K562 (cell line): ENCODE results near the gene ST7.

Experiments
- CTCF ChIP-seq, 3 experiments: IDR thresholded peaks in 2 of 3; conservative IDR thresholded peaks in 1 of 3; 2 replicates each; pipeline ENCODE4 v1.5.1; 2011 to 2012; ENCODE audit warnings: low read length in 3 of 3, mild to moderate bottlenecking in 3 of 3, control low read depth in 2 of 3, improper control_type of control experiment in 1 of 3, inconsistent platforms in 1 of 3, low read depth in 1 of 3, mixed read lengths in 1 of 3, moderate library complexity in 1 of 3; ENCODE audit not compliant: insufficient read depth in 2 of 3
- EZH2 ChIP-seq: IDR thresholded peaks from 2 replicates; pipeline ENCODE4 v1.6.1; 2012; ENCODE audit warnings: low read depth, mild to moderate bottlenecking, inconsistent platforms, low read length, borderline replicate concordance
- MEIS2 ChIP-seq: fragments of 450-650 bp; IDR thresholded peaks from 2 replicates; pipeline ENCODE4 v1.6.1; 2014; ENCODE audit warnings: mild to moderate bottlenecking; ENCODE audit not compliant: partially characterized antibody
- MYC ChIP-seq, 2 experiments: fragments of 250-450 bp in 1 of 2; sonication (Bioruptor Pico) in 1 of 2; IDR thresholded peaks; 2 replicates each; pipeline versions ENCODE4 v1.5.1 to v1.6.1; 2012 to 2021; ENCODE audit warnings: low read depth in 2 of 2, borderline replicate concordance in 1 of 2, improper control_type of control experiment in 1 of 2, low read length in 1 of 2, mild to moderate bottlenecking in 1 of 2, moderate library complexity in 1 of 2
- NCOA1 ChIP-seq: fragments of 450-650 bp; IDR thresholded peaks from 2 replicates; pipeline ENCODE4 v1.6.1; 2016; ENCODE audit warnings: low read depth
- RCOR1 ChIP-seq, 2 experiments: IDR thresholded peaks; 2 replicates each; pipeline ENCODE4 v1.6.1; 2012; ENCODE audit warnings: low read depth in 2 of 2, low read length in 2 of 2, borderline replicate concordance in 1 of 2, improper control_type of control experiment in 1 of 2
- ZBTB43 ChIP-seq: sonication (generic); formaldehyde crosslinking; IDR thresholded peaks from 2 replicates; pipeline ENCODE4 v1.8.0; 2023; ENCODE audit warnings: mild to moderate bottlenecking, missing genetic modification reagents
- ZFX ChIP-seq: sonication (generic); formaldehyde crosslinking; IDR thresholded peaks from 2 replicates; pipeline ENCODE4 v1.8.0; 2022; ENCODE audit warnings: mild to moderate bottlenecking, missing genetic modification reagents, moderate library complexity
- ZNF274 ChIP-seq: IDR thresholded peaks from 2 replicates; pipeline ENCODE4 v1.6.1; 2011; ENCODE audit warnings: low read depth, mild to moderate bottlenecking, low read length, moderate library complexity, borderline replicate concordance
- ZNF780A ChIP-seq: fragments of 250-450 bp; sonication (Bioruptor Pico); IDR thresholded peaks from 2 replicates; pipeline ENCODE4 v1.5.0; 2021; ENCODE audit warnings: mild to moderate bottlenecking
- TF ChIP-seq, protein P1 (sequence below): fragments of 150-350 bp; conservative IDR thresholded peaks from 2 replicates; pipeline ENCODE4 v1.6.1; 2014; ENCODE audit warnings: low read length

DNA sequence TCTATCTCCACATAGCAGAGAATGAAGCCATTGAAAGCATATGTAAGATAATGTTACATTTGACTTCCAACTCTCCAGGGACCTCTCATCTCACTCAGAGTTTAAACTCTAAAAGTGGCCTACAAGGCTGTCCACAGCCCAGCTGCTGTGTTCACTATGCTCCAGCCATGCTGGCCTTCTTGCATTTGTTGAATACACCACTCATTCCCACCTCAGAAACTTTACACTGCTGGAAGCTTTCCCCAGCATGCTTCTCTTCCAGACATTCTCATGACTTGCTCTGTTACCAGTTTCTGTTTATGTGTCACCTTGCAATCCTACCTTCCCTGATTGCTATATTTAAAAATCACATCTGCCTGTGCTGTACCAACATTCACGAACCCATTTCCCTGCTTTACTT lies 202.4 kb downstream of the ST7 start:
- TF ChIP-seq MEIS2 (no peak), RCOR1 (IDR thresholded peaks at IDR 0.05; ENCODE audit: borderline replicate concordance in 1 of 2, low read depth in 2 of 2, low read length in 2 of 2) (no peak), ZFX (CRISPR knock-in tag) (no peak), NCOA1 (no peak), ZNF780A (no peak), ZBTB43 (no peak), CTCF (IDR thresholded peaks at IDR 0.05 in 2 of 3, conservative IDR thresholded peaks at IDR 0.05 in 1 of 3; ENCODE audit: insufficient read depth in 2 of 3, low read depth in 1 of 3, low read length in 3 of 3) (no peak), EZH2 (no peak), MYC (IDR thresholded peaks at IDR 0.05; ENCODE audit: low read depth, low read length) (no peak), MYC (CRISPR knock-in tag; IDR thresholded peaks at IDR 0.05; ENCODE audit: borderline replicate concordance, low read depth) (no peak), ZNF274 (no peak)
- TF ChIP-seq, protein P1, sequence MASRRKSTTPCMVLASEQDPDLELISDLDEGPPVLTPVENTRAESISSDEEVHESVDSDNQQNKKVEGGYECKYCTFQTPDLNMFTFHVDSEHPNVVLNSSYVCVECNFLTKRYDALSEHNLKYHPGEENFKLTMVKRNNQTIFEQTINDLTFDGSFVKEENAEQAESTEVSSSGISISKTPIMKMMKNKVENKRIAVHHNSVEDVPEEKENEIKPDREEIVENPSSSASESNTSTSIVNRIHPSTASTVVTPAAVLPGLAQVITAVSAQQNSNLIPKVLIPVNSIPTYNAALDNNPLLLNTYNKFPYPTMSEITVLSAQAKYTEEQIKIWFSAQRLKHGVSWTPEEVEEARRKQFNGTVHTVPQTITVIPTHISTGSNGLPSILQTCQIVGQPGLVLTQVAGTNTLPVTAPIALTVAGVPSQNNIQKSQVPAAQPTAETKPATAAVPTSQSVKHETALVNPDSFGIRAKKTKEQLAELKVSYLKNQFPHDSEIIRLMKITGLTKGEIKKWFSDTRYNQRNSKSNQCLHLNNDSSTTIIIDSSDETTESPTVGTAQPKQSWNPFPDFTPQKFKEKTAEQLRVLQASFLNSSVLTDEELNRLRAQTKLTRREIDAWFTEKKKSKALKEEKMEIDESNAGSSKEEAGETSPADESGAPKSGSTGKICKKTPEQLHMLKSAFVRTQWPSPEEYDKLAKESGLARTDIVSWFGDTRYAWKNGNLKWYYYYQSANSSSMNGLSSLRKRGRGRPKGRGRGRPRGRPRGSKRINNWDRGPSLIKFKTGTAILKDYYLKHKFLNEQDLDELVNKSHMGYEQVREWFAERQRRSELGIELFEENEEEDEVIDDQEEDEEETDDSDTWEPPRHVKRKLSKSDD: no peak
